DOHH2 (cell line): ENCODE measurements around the gene SLCO3A1.

Experiments used
- H3F3A ChIP-seq: fragments of 200-600 bp; sonication (generic), shearing (Covaris generic); 2 replicates; pipeline ENCODE4 v1.6.0; 2016; ENCODE audit warnings: antibody characterized with exemption, mild to moderate bottlenecking; ENCODE audit not compliant: control insufficient read depth, insufficient read depth
- H3K27ac ChIP-seq: fragments of 200-600 bp; sonication (generic); 2 replicates; pipeline ENCODE4 v1.5.1; 2014; ENCODE audit warnings: low read depth, mild to moderate bottlenecking, low read length, moderate library complexity
- H3K27me3 ChIP-seq: fragments of 200-600 bp; sonication (generic); 2 replicates; pipeline ENCODE4 v1.6.1; 2014; ENCODE audit warnings: mild to moderate bottlenecking, low read length, mixed read lengths; ENCODE audit not compliant: control insufficient read depth
- H3K36me3 ChIP-seq: fragments of 200-600 bp; sonication (generic); 2 replicates; pipeline ENCODE4 v1.6.1; 2014; ENCODE audit warnings: mild to moderate bottlenecking, low read length, moderate library complexity, mixed read lengths; ENCODE audit not compliant: control insufficient read depth
- H3K4me1 ChIP-seq: fragments of 200-600 bp; sonication (generic); 2 replicates; pipeline ENCODE4 v1.6.1; 2014; ENCODE audit warnings: mild to moderate bottlenecking, low read length, mixed read lengths; ENCODE audit not compliant: control insufficient read depth
- H3K4me2 ChIP-seq: fragments of 200-600 bp; sonication (generic); 2 replicates; pipeline ENCODE4 v1.6.0; 2014; ENCODE audit warnings: mild to moderate bottlenecking, low read length, moderate library complexity
- H3K4me3 ChIP-seq: fragments of 200-600 bp; sonication (generic); 2 replicates; pipeline ENCODE4 v1.5.1; 2014; ENCODE audit warnings: mild to moderate bottlenecking, low read length, mixed read lengths
- H3K79me2 ChIP-seq: fragments of 200-600 bp; sonication (generic); 2 replicates; pipeline ENCODE4 v1.6.1; 2014; ENCODE audit warnings: mild to moderate bottlenecking, low read length, mixed read lengths; ENCODE audit not compliant: control insufficient read depth
- H3K9me2 ChIP-seq: fragments of 200-600 bp; sonication (generic); replicated peaks from 2 replicates; pipeline ENCODE4 v1.6.1; 2014; ENCODE audit warnings: mild to moderate bottlenecking, low read length, mixed read lengths; ENCODE audit not compliant: control insufficient read depth
- H3K9me3 ChIP-seq: fragments of 200-600 bp; sonication (generic); 2 replicates; pipeline ENCODE4 v1.6.1; 2014; ENCODE audit warnings: antibody characterized with exemption, low read length, mixed read lengths; ENCODE audit not compliant: control insufficient read depth, insufficient read depth
- H4K20me1 ChIP-seq: fragments of 200-600 bp; sonication (generic); 2 replicates; pipeline ENCODE4 v1.6.0; 2014; ENCODE audit warnings: low read depth, mild to moderate bottlenecking, antibody characterized with exemption, low read length, moderate library complexity; ENCODE audit not compliant: control insufficient read depth, insufficient read depth
- CTCF ChIP-seq: fragments of 200-600 bp; sonication (generic); IDR thresholded peaks from one replicate; pipeline ENCODE4 v1.5.1; 2014; ENCODE audit warnings: antibody characterized with exemption, mild to moderate bottlenecking, low read depth, low read length; ENCODE audit not compliant: poor library complexity, severe bottlenecking
- EZH2phosphoT487 ChIP-seq: fragments of 200-600 bp; sonication (generic); IDR thresholded peaks from 2 replicates; pipeline ENCODE4 v1.6.1; 2017; ENCODE audit warnings: borderline replicate concordance, mild to moderate bottlenecking, antibody characterized with exemption, low read length, moderate library complexity, mixed read lengths

The SLCO3A1 gene

GRCh38 chr15:92044203-92044909 lies 190.8 kb downstream of the SLCO3A1 start:
- no peaks in the 10 kb centered on the region for H3K4me1 ChIP-seq
- H3K36me3 ChIP-seq, result no peaks in the 10 kb centered on the region
- no peak overlapping the region for H3K4me2 ChIP-seq
- H3K79me2 ChIP-seq, result no peaks in the 10 kb centered on the region
- H3K9me2 ChIP-seq, result no peaks in the 10 kb centered on the region
- no peaks in the 10 kb centered on the region for H3F3A ChIP-seq
- peaks cover 4% of the 10 kb centered on the region; the same call in 1 of the 2 replicates for H4K20me1 ChIP-seq
- no peaks in the 10 kb centered on the region for H3K27me3 ChIP-seq
- no peak overlapping the region for H3K4me3 ChIP-seq
- no peaks in the 10 kb centered on the region for H3K9me3 ChIP-seq
- TF ChIP-seq CTCF (no peak), EZH2phosphoT487 (no peak)
- H3K27ac ChIP-seq, result no peak overlapping the region

- Histone ChIP-seq H3K4me2 (no peak overlapping the region), H3K4me1 (no peaks in the 10 kb centered on the region), H3K4me3 (no peak overlapping the region), H3K9me3 (no peaks in the 10 kb centered on the region), H3F3A (no peaks in the 10 kb centered on the region), H3K27me3 (no peaks in the 10 kb centered on the region), H3K27ac (no peak overlapping the region), H4K20me1 (peaks cover 4% of the 10 kb centered on the region; the same call in 1 of the 2 replicates), H3K79me2 (no peaks in the 10 kb centered on the region), H3K9me2 (no peaks in the 10 kb centered on the region), H3K36me3 (no peaks in the 10 kb centered on the region)
- TF ChIP-seq EZH2phosphoT487, result no peak
- no peak for TF ChIP-seq CTCF
These were observed 194.4 kb downstream of the SLCO3A1 start for GRCh38 chr15:92047900-92048299.

GRCh38 chr15:92048739-92049138 lies 195.2 kb downstream of the SLCO3A1 start:
- H3K79me2 ChIP-seq, result no peaks in the 10 kb centered on the region

More at GRCh38 chr15:92048739-92049138, 195.2 kb downstream of the SLCO3A1 start:
- Histone ChIP-seq H3K9me3 (no peaks in the 10 kb centered on the region), H3K27me3 (no peaks in the 10 kb centered on the region), H3K4me3 (no peak overlapping the region), H3K36me3 (no peaks in the 10 kb centered on the region), H3F3A (no peaks in the 10 kb centered on the region), H3K9me2 (no peaks in the 10 kb centered on the region), H3K27ac (no peak overlapping the region), H3K4me2 (no peak overlapping the region), H3K4me1 (no peaks in the 10 kb centered on the region), H4K20me1 (peaks cover 4% of the 10 kb centered on the region; the same call in 1 of the 2 replicates)
- TF ChIP-seq CTCF (no peak), EZH2phosphoT487 (no peak)
